NCI-H524 (cell line): ENCODE data around the gene DOCK3.
"Not testable (repeated sequence)": the region's sequence is repeated elsewhere in the genome, so short reads cannot be mapped to it uniquely, and the experiment has no call there.

ENCODE experiments used
- DNase-seq, 2 experiments: peaks; one replicate each; lab custom pipeline; 2025; lab: John Stamatoyannopoulos, UW

Gene DOCK3

DNA sequence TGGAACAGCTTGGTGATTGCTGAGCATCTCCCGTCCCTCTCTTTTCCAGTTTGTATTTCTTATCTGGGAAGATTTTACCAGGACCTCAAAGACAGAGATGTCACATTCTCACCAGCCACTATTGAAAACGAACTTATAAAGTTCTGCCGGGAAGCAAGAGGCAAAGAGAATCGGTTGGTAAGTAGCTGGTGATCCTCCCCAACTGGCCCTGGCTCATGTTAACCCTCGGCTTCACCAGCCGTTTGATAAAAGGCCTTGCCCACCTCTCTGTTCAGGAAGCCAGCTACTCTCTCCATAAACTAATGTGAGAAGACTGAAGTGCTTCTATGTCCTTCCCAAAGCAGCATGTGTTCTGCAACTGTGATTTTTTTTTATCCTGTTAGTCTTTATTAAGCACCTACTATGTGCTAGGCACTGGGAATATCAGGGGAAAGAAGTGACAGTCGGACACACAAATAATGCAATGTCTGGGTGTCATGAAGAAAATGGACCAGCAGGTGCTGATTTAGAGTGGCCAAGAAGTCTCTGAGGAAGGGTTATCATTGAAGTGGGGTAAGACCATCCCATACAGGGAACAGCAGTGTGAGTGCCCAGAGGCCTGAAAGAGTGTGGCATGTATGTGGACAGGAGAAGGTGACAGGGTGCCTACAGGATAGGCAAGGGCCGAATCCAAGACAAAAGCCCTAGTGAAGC is 711.6 kb downstream of the DOCK3 start:
- no peak for DNase-seq

DNA sequence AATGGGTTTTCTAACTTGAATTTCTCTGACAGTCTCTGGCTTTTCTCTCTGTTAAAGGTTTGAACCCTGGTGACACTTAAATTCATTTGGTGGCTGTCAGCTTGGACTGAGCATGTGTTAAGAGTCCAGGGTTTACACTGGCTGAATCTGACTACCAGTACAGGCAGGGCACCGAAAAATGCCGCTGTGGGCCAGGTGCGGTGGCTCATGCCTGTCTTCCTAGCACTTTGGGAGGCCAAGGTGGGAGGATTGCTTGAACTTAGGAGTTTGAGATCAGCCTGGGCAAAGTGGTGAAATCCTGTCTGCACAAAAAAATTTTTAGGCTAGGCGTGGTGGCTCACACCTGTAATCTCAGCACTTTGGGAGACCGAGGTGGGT is 712.1 kb downstream of the DOCK3 start:
- DNase-seq: no peak

DNA sequence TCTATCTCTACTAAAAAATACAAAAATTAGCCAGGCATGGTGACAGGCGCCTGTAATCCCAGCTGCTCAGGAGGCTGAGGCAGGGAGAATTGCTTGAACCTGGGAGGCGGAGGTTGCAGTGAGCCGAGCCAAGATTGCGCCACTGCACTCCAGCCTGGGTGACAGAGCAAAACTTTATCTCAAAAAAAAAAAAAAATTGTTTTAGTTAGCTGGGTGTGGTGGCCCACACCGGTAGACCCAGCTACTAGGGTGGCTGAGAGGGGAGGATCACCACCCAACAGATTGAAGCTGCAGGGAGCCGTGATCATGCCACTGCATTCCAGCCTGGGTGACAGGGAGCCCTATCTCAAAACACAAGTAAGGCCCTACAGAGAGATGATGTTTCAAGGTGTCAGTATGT is 712.6 kb downstream of the DOCK3 start:
- DNase-seq: not testable (repeated sequence)

DNA sequence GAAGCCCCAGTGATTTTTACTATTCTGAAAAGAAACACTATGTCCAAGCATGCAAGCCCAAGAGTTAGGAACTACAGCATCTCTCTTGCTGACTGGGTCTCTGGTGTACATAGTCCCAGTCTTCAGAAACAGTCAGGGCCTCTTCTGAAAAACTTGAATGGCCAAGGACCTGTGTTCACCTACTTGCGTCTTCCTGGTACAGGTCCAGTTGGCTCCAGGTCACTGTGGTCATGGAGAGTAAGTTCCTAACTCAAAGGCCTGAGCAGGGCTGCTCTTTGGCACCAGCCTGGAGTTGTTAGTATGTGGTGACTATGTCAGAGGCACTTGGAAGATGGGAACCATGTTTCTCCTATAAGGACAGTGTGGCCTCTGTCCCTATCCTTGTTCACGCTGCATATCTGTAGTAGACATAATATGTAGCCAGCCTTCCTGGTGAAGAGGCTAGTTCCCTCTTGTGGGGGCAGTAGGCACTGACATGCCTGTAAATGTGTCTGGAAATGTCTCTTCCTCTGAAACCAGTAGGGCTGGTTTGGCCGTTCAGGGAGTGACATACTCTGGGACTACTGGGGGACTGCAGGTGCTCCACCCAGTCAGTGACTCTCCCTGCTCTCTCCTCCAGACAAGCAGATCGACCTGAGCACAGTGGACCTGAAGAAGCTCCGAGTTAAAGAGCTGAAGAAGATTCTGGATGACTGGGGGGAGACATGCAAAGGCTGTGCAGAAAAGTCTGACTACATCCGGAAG is 713.7 kb downstream of the DOCK3 start:
- no peak for DNase-seq

DNA sequence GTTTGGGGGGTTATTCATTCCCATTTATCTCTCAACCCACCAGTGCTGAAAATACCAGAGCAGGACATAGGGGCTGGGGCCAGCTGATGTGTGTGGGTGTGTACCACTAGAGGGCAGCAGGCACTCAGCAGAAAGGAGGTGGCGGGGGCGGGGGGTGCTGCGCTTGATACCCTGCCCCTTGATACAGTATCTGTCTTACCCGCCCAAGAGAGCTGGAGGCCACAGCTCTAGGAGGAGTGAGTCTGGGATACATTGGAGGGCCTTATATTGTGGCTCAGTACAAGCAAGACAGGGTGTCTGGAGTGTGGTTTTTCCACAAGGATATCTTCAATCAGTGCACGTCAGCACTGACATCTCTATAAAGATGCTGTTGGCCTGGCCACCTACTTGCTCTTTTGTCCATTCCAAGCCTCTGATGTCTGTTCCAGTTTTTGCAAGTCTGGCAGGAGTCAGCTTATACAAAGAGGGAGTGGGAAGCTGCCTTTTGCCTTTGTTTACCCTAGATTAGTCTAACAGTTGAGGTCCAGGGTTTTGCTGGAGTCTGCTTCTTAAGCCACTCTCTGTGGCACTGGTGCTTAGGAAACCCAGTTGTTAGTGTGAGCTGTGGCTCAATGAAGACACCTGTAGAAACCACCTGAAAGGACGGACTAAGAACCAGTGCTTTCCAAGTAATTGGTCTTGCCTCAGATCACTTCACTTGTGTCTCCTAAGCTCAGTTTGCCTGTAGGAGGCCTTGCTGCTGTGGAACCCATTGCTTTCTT is 714.9 kb downstream of the DOCK3 start:
- peak in 1 of 2 experiments; percentile 39 for DNase-seq

DNA sequence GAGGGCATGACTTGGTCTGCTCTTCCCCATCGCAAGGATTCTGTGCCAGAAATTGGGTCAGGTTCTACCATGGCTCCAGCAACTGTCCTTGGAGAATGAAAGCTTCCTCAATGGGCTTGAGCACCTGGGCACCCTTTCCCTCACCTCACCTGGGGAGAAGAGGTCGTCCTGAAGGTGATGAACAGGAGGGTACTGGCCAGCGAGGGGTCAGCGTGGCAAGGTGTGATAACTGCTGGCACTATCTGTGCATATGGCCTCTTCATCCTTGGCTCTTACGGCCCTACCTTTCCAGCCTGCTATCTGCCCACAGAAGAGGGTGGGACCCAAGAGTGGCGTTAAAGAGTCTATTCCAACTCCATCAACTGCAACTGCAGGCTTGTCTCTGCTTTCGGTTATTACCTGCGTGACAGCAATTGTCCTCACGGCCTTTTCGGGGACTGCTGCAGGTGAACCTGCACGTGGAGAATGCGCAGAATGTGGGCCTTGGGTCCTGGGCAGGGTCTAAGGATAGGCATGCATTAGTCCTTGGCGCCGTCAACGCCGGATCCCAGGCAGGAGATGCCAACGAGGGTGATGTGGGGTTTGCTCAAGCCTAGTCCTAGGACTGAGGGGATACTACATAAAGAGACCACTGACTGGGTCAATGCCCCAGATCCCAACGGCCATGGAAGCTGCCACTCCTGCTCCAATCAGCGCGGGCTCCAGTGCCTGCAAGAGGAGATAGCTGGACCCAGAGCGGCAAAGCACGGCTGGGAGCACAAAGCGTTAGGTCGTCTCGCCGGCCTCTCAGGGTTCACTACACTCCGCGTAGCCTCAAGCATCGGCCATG is 715.7 kb downstream of the DOCK3 start:
- no peak for DNase-seq

DNA sequence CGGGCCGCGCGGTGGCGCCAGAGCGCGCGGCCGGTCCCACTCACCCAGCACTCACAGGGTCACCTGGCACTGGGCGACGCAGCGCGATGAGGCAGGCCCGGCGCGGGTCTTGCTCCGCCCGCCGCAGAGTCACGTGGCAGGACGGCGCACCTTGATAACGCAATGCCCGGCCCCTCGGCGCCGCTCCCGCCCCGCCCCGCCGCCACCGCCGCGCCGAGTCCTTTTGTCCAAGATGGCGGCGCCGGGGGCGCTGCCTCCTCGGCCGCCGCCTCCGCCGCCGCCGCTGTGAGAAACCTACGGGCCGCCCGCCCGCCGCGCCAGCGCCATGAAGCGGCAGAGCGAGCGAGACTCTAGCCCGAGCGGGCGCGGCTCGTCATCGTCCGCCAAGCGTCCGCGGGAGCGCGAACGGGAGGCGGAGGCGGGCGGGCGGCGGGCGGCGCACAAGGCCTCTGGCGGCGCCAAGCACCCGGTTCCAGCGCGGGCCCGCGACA is 716.4 kb downstream of the DOCK3 start, which contains the start of gene RBM15B:
Gene RBM15B, plus strand, starts transcription at position 211 of the 491 bp plus-strand sequence. Its CDS starts 115 bp downstream, at position 326.
- peak; percentile 72 to 93 for DNase-seq

DNA sequence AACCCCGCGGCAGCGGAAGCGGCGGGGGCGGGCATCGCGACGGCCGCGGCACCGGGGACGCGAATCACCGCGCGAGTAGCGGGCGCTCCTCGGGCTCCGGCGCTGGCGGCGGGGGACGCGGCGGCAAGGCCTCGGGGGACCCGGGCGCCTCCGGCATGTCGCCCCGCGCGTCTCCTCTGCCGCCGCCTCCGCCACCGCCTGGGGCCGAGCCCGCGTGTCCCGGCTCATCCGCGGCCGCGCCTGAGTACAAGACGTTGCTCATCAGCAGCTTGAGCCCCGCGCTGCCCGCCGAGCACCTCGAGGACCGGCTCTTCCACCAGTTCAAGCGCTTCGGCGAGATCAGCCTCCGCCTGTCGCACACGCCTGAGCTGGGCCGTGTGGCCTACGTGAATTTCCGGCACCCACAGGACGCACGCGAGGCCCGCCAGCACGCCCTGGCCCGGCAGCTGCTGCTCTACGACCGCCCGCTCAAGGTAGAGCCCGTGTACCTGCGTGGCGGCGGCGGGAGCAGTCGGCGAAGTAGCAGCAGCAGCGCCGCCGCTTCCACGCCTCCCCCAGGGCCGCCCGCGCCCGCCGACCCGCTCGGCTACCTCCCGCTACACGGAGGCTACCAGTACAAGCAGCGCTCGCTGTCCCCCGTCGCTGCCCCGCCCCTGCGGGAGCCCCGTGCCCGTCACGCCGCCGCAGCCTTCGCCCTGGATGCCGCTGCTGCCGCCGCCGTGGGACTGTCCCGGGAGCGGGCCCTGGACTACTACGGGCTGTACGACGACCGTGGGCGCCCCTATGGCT is 717.0 kb downstream of the DOCK3 start:
- peak in 1 of 2 experiments; percentile 13 for DNase-seq

DNA sequence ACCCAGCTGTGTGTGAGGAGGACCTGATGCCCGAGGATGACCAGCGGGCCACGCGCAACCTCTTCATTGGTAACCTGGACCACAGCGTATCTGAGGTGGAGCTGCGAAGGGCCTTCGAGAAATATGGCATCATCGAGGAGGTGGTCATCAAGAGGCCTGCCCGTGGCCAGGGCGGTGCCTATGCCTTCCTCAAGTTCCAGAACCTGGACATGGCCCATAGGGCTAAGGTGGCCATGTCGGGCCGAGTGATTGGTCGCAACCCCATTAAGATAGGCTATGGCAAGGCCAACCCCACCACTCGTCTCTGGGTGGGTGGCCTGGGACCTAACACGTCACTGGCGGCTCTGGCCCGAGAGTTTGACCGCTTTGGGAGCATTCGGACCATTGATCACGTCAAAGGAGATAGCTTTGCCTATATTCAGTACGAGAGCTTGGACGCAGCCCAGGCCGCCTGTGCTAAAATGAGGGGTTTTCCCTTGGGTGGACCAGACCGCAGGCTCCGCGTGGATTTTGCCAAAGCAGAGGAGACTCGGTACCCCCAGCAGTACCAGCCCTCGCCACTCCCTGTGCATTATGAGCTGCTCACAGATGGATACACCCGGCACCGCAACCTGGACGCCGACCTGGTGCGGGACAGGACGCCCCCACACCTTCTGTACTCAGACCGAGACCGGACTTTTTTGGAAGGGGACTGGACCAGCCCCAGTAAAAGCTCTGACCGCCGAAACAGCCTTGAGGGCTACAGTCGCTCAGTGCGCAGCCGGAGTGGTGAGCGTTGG is 717.8 kb downstream of the DOCK3 start:
- no peak for DNase-seq

DNA sequence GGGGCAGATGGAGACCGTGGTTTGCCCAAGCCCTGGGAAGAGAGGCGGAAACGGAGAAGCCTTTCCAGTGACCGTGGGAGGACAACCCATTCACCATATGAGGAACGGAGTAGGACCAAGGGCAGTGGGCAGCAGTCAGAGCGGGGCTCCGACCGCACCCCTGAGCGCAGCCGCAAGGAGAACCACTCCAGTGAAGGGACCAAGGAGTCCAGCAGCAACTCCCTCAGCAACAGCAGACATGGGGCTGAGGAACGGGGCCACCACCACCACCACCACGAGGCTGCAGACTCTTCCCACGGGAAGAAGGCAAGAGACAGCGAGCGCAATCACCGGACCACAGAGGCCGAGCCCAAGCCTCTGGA is 718.4 kb downstream of the DOCK3 start:
- DNase-seq: no peak

DNA sequence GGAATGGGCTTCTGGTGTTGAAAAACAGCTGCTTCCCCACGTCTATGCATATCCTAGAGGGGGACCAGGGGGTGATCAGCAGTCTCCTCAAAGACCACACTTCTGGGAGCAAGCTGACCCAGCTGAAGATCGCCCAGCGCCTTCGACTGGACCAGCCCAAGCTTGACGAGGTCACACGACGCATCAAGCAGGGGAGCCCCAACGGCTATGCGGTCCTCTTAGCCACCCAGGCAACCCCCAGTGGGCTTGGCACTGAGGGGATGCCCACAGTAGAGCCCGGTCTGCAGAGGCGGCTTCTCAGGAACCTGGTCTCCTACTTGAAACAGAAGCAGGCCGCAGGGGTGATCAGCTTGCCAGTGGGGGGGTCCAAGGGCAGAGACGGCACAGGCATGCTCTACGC is 718.8 kb downstream of the DOCK3 start:
- DNase-seq: no peak

DNA sequence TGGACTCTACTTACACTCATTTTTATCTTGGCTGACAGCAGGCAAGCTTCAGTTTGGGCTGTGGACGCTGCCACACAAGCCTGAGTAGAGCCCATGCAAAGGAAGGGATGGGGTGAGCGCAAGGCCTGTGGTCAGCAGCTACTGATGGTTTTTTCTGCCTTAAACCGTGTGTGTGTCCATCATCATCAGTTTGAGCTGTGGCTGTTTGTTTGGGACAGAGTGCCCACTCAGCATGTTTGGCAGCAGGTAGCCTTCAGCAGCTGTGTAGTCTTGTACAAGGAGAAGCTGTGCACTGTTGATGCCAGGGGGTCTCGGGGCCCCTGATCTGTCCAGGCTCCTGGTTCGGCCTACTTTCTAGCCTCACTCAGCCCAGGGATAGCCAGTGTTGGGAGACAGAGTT is 719.8 kb downstream of the DOCK3 start:
- DNase-seq: no peak

DNA sequence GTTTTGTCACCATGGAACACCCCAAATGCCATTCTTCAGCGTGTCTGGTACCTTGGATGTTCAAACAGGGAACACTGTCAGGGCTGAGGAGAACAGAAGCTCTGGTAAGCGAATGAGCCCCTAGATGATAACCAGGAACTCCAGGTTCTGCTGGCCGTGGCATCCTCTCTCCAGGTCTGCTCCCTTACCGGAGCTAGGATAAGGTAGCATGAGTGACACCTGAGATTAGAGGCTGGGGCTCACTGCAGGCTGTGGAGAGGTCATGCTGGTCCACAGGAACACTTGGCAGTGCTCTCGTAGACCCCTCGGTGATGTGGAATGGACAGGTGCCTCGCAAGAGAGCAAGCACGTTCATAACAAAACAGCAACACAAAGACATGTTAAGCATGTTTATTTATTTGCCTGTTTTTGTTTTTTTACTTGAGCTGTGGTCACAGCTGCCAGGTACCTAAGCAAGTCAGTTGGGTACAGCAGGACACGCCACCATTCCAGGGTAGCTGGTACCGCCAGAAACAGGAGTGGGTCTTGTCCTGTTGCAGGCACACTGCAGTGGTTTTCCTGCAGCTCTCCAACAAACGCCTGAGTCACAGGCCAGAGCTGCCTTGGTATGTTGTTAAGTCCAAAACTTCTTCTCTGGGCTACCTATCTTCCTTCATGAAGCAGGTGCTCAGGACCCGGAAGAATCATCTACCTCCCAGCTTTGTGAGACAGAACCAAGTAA is 720.9 kb downstream of the DOCK3 start:
- DNase-seq: no peak

DNA sequence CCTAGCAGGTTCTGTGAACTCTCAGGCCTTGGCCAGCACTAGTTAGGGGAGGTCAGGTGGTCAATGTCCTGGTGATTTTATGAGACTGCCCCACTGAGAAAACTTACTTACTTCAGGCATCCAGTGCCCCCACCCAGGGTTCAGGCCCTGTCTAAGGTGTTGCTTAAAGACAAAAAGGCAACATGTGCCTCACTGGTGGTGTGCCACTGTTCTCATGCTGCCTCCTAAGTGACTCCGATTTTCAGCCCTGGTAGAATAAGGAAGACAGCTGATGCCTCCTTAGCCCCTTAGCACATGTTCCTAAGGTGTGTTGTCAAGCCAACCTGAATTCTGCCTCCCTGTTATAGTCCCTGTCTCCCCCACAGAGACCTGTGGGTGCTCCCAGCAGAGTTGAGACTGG is 721.7 kb downstream of the DOCK3 start:
- DNase-seq: peak in 1 of 2 experiments; percentile 11

DNA sequence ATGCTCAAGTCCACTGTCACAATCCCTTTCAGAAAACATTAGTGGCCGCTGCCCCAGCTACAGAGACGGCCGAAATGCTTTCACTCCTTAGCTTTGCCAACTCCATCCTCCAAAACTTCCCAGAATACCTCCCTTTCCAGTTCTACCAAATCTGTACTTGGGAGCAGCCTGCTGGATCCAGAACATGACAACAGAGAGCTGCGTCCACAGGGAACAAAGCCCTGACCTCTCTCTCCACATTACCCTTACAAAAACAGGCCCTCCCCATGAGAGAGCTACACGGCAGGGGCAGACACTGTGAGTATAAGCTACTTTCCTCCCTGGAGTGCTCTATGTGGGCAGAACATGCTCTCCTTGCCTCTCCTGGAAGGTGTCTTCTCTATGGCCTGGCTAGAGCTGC is 722.7 kb downstream of the DOCK3 start:
- DNase-seq: no peak

DNA sequence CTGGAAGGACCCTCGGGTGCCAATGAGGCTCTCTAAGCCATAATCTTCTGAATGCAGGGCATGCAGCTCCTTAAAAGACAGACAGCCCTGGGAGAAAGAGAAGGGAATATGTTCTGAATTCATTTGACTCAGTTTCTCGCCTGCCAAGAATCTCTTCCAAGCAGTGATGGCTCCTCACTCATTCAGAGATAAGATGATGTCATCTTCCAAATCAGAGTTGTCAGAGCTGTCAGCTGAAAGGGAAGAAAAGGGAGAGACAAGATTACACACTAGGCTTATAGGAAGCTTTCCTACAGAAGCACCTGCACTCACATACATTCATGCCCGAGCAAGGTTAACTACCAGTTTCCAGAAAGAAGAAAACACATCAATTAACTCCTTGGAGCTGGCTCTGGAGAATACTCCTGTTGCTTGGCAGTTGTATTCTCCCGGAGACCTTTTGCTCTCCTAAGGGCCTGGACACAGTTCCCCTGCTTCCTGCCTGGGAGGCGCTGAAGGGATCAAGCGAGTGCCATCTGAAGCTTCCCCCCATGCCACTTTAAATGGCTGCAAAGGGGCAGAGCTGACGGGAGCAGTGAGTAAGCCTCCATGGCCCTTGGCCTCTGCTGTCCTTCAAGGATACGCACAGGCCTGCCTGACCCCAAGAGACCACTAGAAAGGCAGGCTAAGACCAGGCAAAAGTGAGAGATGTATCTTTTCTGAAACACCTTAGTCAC is 724.0 kb downstream of the DOCK3 start:
- no peak for DNase-seq

DNA sequence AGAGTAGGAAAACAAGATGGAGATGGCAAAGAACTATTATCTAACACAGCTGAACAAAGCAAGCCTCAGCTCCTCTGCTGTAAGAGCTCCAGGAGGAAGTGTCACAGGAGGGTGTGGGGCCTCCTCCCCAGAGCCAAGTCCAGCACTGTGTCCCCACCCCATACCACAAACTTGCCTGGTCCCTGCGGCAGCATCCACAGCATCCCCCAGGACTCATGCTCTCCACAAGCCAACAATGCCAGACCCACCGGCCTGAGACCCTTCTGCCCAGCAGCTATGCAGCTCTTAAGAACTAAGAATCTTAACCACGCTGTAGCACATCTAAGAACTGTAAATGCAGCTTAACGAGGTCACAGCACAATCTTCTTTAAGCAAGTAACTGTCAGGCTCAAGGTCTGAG is 725.4 kb downstream of the DOCK3 start:
- no peak for DNase-seq

DNA sequence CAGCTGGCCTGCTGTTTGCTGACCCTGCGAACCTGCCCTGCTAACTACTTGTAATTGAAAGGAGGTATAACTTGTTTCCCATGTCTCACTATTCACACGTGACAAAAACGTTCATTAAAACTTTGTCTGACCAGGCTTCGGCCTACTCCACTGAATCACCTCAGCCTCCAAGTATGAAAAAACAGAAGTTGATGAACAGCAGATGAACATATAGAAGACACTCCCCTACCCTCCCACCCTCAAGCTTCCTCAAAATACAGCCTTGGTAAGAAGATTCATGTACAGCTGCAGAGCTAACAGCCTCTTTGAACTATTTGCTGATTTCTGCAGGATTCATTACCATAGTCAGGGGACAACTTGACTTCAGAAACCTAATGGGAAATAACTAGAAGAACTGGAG is 727.0 kb downstream of the DOCK3 start:
- no peak for DNase-seq

DNA sequence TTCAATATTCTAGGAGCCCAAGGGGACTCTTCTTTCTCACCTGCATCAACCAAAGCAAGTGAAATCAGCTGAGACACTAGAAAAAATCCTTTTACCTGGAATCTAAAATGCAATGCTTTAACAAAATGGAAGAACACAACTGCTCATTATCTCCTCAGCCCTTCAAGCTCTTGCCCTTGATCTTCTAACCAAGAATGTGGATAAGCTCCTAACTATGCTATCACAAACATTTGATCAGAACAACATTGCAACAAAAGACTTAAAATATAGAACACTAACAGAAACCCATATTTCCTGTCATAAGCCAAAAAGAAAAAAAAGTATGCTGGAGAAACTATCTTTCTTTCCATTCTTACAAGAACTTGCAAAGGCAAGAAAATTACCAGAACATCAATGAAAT is 728.9 kb downstream of the DOCK3 start:
- DNase-seq: no peak
